Large intestine (tissue), 3 donors: ENCODE results near the gene THAP6. TPM values are rescaled to one million over a fixed set of nuclear protein-coding genes. Genes with fewer than 3 reads are reported as not detected.

Experiments used
- DNase-seq, 2 donors: peaks; one replicate each; pipeline versions ENCODE4 v3.0.0 to v3.0.0-alpha.2; 2013
- H3K27ac ChIP-seq: one replicate; pipeline ENCODE4 v1.5.1; 2013; ENCODE audit warnings: low read length
- H3K27me3 ChIP-seq: 2 replicates; pipeline ENCODE4 v1.6.1; 2013; ENCODE audit warnings: low read length; ENCODE audit not compliant: control insufficient read depth, insufficient read depth
- H3K36me3 ChIP-seq: 2 replicates; pipeline ENCODE4 v1.6.1; 2013; ENCODE audit warnings: low read length; ENCODE audit not compliant: control insufficient read depth, insufficient read depth
- H3K4me1 ChIP-seq: one replicate; pipeline ENCODE4 v1.6.1; 2013; ENCODE audit warnings: low read length; ENCODE audit not compliant: control insufficient read depth, insufficient read depth
- H3K4me3 ChIP-seq: one replicate; pipeline ENCODE4 v1.5.1; 2013; ENCODE audit warnings: low read length
- H3K9me3 ChIP-seq: one replicate; pipeline ENCODE4 v1.6.1; 2013; ENCODE audit warnings: mild to moderate bottlenecking, low read depth, low read length, moderate library complexity; ENCODE audit not compliant: control insufficient read depth
- WGBS: methylation state at CpG from one replicate; pipeline ENCODE4 v1.1.5; 2013; ENCODE audit warnings: low lambda C conversion rate; ENCODE audit not compliant: insufficient coverage; 5-methylcytosine and 5-hydroxymethylcytosine counted together
- polyA plus RNA-seq: library from polyadenylated mRNA; unstranded; fragments of 120-200 nt; gene quantifications from one replicate; pipeline ENCODE4 v1.2.1, GENCODE V29; 2013

The THAP6 gene
- polyA plus RNA-seq, 1 donor, result 20.3 TPM

DNA sequence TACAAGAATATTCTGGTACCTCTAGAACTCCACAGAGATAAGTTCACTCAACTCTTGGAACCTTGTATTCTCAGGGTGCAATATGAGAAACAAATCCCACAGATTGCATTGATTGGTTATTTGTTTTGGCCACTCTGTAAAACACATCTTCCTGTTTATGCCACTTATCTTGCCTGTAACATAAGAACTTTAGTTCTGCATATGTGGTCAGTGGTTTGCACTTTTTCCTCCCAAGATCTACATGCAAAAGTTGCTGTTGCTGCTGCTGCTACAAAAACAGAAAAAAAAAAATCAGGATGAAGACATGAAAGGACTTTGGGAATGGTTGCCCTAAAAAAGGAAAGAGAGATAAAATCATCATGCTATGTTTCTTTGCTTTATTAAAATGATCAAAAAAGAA lies 51.2 kb downstream of the THAP6 start:
- Histone ChIP-seq H3K36me3 (no peaks in the 10 kb centered on the region), H3K9me3 (no peaks in the 10 kb centered on the region), H3K4me3 (no peak overlapping the region), H3K27ac (no peak overlapping the region), H3K4me1 (no peaks in the 10 kb centered on the region), H3K27me3 (no peaks in the 10 kb centered on the region)
- DNase-seq, result no peak

DNA sequence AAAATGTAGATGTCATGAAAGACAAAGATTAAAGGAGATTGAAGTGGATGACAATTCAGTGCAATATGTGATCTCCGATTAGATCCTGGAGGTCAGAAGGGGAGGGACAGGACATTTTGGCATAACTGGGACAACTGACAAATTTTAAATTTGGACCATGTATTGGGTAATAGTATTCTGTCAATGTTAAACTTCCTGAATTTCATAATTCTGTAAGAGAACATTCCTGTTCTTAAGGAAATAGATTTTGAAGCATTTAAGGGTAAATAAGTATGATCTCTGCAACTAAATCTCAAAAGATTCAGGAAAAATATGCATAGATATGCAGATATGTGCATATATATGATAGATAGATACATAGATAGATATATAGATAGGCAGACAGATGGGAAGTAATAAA lies 52.6 kb downstream of the THAP6 start:
- Histone ChIP-seq H3K9me3 (no peaks in the 10 kb centered on the region), H3K27me3 (no peaks in the 10 kb centered on the region), H3K4me3 (no peak overlapping the region), H3K4me1 (no peaks in the 10 kb centered on the region), H3K27ac (no peak overlapping the region), H3K36me3 (no peaks in the 10 kb centered on the region)
- no peak for DNase-seq
- no CpG with 5 or more reads among the region's 1 CpG for WGBS

DNA sequence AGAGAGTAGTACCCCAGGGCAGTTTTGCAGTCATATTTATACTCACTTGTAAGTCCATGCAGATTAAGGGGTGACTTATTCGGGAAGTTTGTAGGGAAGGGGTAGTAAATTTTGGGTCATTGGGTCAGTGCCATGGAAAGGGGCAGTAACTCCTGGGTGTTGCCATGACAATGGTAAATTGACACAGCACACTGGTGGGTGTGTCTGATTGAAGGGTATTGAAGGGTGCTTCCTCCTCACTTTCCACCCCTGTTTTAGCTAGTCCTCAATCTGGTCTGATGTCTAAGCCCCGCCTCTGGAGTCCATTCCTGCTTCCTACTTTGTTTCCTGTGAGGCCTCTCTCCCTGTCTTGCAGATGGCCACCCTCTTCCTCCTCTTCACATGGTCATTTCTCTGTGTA lies 53.5 kb downstream of the THAP6 start:
- WGBS, result 100% methylated on average over 1 of the region's 2 CpGs
- no peaks in the 10 kb centered on the region for H3K4me1 ChIP-seq
- H3K36me3 ChIP-seq, result no peaks in the 10 kb centered on the region
- no peak overlapping the region for H3K4me3 ChIP-seq
- DNase-seq, result no peak
- no peaks in the 10 kb centered on the region for H3K9me3 ChIP-seq
- H3K27ac ChIP-seq, result no peak overlapping the region
- no peaks in the 10 kb centered on the region for H3K27me3 ChIP-seq

Other genes with a start within 250 kb of the THAP6 start
- 35.9 TPM for gene RCHY1, start 70 bp upstream of the THAP6 start, polyA plus RNA-seq
- gene ODAPH, start 41.6 kb downstream of the THAP6 start, polyA plus RNA-seq, result not detected
- gene CDKL2, start 116.1 kb downstream of the THAP6 start, polyA plus RNA-seq, result 1.6 TPM
- gene G3BP2, start 158.9 kb downstream of the THAP6 start, polyA plus RNA-seq, result 136 TPM
- gene USO1, start 210.1 kb downstream of the THAP6 start, polyA plus RNA-seq, result 78.1 TPM